ENCODE measurements around the gene ACTL8.

The ACTL8 gene

GRCh38 chr1:17851056-17851455 is 95.9 kb downstream of the ACTL8 start:
- no peak for FAIRE-seq

DNA sequence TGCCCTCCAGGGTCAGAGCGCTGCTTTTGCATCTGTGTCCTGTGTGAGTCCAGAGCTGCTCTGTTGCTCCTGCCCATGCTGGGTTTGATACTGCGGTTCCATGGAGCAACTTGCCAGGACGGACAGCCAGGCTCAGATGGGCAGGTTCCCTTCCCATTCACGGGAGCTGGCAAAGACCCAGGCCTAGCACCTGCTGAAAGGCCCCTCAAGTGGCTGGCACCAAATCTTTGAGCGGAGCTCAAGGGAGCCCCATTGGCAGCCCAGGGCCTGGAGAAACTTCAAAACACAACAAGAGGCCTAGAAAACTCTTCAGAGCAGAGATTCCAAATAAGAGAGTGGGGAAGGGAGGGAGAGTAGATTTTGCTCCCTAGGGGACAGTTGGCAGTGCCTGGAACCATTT is 97.2 kb downstream of the ACTL8 start:
- no peak for FAIRE-seq

DNA sequence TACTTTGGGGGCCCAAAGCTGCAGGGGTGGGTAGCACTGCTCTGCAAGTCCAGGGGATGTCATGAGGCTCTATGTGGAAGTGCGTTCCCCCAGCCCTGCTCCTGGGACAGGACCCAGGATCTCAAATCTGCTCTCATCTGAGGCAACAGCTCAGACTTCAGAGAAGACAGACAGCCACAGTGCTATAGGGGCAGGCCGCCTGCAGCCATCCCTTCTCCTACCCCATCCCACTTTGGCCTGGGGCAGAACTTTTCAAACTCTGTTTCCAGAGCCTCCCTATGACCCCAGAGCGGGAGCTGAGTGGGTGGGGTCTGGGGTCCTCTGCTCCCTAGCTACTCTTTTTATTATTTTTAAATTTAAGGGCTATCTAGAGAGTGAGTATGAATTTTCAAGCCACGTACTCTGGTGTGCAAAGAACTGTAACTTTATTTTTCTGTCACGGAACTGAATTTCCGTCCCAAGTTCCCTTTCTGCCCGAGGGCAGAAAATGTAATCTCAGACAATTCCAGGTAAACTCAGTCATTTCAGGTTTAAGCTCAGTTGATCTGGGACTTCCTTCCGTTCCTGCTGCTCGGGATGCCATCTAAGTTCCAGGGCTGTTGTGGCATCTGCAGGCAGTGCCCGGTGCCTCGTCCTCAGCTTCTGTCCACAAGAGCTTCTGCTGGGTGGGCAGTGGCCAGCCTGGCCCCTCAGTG is 98.3 kb downstream of the ACTL8 start:
- FAIRE-seq, result no peak

- no peak for FAIRE-seq
Measured at GRCh38 chr1:17856496-17857108, 101.5 kb downstream of the ACTL8 start.

DNA sequence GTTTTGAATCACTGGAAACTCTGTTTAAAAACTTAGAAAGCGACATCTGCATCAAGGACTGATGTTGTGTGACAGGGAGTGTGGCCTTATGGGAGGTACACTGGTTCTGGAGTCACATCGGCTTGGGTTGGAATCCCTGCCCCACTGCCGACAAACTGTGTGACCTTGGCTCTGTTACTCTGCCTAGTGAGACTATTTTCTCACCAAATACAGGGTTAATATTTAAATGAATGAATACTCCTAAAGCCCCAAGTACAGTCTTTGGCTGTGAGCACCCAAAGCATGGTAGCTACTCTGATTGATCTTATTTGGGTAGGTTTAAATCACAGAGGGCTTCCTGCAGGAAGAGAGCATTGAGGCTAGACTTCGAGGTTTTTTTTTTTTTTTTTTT is 102.0 kb downstream of the ACTL8 start:
- no peak for FAIRE-seq

- FAIRE-seq, result no peak
Measured at GRCh38 chr1:17857996-17858395, 102.9 kb downstream of the ACTL8 start.

DNA sequence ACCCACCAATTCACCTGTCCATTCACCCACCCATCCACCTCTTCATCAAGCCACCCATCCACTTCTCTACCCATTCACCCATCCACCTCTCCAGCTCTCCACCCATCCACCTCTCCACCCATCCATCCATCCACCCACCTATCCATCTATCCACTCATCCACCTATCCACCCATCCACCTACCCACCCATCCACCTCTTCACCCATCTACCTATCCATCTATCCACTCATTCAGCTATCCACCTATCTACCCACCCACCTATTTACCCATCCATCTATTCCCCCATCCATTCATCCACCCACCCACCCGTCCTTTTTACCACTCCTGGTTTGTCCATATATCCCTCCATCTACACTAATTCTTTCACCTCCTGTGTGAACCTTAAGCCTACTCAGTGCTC is 105.7 kb downstream of the ACTL8 start:
- FAIRE-seq, result no peak

GRCh38 chr1:17861685-17862084 is 106.6 kb downstream of the ACTL8 start:
- no peak for FAIRE-seq

DNA sequence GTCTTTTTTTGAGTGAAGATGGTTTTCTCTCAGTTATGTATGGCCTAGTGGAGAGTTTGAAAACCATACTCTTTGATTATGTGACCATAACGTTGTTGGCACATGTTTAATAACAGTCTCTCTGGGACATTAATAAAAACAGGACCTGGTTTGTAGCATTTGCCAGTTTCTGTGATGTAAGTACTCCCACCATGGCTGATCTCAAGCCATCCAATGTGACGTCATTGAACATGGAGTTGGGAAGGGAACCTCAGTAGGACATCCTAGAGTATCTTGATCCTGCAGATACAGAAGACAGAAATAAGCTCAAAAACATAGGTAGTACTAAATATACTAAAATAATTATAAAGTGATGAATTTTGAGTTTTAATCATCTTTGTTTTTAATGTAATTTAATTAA is 107.0 kb downstream of the ACTL8 start:
- FAIRE-seq, result no peak

DNA sequence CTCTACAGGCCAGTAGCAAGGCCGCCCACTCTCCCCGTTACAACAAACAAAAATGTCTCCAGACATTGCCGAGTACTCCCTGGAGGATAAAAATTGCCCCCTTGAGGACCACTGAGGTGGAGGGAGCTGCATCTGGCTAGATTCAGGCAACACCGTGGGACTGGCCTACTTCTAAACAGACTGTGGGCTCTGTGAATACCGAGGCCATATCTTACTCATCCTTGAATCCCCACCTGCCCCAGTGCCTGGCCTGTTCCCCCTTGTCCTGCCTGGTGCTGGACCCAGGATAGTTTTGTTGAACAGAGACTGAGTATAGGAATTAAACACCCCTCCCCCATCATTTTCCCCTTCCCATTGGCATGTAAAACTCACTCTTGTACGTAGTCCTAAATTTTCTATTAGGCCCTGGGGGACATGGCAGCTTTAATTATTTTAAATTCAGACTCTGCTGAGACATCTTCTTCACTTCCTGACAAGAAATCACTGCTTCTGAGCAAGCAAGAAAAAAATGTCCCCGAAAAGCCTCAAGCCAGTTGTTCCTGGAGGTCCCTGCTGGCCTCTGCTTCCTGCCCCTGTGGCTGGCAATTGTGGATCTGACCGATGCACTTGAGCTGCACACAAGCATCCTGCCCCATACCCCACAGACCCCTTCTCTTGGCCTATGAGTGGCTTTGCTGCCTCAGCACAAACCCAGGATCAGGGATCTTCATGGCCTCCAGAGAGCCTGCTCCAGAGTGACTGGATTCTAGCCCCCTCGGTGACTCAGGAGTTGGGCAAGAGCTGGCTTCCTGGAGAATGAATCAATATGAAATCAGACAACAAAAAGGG is 111.0 kb downstream of the ACTL8 start:
- FAIRE-seq, result no peak

GRCh38 chr1:17866740-17867029 is 111.6 kb downstream of the ACTL8 start:
- no peak for FAIRE-seq

DNA sequence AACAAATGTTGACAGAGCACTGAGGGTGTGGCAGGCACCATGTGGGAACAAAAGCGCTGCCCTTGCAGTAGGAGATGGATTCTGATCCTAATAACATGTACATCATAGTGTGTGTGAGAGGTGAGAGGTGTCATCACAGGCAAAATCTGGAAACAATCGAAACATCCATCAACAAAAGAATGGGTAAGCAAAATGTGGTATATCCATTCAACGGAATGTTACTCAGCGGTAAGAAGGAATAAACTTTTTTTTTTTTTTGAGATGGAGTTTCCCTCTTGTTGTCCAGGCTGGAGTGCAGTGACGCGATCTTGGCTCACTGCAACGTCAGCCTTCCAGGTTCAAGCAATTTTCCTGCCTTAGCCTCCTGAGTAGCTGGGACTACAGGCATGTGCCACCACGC is 112.3 kb downstream of the ACTL8 start:
- FAIRE-seq, result no peak

GRCh38 chr1:17869815-17870214 is 114.7 kb downstream of the ACTL8 start:
- no peak for FAIRE-seq

DNA sequence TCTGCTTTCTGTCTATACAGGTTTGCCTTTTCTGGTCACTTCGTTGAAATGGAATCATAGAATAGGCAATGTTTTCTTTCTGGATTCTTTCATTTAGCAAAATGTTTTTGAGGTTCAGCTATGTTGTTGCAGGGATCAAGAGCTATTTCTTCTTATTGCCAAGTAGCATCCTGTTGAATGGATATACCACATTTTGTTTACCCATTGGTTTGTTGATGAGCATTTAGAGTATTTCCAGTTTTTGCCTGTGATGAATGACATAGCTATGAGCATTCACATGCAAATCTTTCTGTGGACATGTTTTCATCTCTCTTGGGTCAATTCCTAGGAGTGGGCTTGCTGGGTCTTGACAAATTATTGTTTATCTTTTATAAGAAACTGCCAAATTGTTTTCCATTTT is 115.5 kb downstream of the ACTL8 start:
- FAIRE-seq, result no peak

- no peak for FAIRE-seq
Measured at GRCh38 chr1:17873007-17873675, 118.0 kb downstream of the ACTL8 start.

DNA sequence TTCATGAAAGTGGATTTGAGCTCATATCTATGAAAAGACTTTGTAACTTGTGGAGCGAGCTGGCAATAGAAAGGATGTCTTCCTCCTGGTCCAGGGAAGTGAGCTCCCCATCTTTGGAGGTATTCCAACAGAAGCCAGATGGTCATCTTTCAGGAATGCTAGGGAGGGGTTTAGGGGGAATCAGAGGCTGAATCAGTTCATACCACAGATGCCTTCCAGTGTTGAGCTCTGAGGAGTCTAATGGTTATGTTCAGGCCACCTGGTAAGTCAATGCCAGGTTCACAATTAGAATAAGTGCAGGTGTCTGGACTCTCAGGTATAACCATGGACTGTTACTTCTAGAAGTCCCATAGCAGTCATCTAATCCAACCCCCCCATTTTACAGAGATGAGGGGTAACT is 119.1 kb downstream of the ACTL8 start:
- FAIRE-seq, result no peak

DNA sequence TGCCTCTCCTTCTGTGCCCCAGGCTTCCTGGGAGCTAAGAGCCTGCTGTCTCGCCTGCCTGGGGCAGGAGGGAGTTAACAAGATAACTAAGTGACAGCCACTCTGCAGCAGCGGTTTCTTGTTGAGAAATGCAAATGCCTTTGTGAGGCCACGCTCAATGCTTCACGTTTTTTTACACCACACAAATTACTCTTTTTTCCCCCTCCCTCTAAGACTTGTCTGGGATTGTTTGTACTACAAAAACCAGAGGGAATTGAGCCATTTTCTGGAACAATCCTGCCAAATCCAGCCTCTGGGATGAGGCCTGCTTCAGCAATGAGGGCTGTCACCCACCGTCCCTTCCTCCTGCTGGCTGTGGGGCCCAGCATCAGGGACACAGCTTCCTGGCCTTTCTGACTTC is 119.6 kb downstream of the ACTL8 start:
- FAIRE-seq, result no peak

GRCh38 chr1:17875171-17875881 is 120.2 kb downstream of the ACTL8 start:
- no peak for FAIRE-seq

DNA sequence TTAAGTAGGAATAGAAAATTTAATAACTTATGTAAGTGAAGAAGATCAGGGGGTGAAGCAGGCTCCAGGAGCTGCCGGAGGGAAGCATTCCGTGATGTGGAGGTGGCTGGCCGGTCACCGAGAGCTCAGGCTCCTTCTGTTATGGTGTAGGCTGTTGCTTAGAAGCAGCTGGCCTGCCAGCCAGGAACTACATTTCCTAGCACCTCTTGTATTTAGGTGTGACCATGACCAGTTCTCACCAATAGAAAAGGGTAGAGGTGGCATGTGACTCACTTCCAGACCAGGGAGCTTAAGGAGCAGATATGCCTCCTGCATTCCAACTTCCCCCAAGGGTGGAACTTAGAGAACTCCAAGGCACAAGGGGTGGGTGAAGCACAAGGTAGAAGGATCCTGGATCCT is 120.7 kb downstream of the ACTL8 start:
- FAIRE-seq, result no peak
